ENCODE data around the gene SLC25A27.

Gene SLC25A27

DNA sequence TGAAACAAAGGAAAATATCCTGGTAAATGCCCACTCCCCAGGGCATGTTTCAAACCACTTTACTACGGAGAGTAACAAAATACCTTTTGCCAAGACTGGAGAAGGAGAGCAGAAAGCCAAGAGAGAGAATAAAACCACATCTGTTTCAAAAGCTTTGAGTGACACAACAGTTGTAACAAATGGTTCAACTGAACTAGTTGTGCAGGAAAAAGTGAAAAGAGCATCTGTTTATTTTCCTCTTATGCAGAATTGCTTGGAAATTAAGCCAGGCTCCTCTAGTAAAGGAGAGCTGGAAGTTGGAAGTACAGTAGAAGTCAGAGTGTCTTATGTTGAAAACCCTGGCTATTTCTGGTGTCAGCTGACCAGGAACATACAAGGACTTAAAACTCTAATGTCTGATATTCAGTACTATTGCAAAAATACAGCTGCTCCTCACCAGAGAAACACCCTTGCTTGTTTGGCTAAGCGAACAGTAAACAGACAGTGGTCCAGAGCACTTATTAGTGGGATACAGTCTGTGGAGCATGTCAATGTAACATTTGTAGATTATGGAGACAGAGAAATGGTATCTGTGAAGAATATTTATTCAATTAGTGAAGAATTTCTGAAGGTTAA lies 37.5 kb downstream of the SLC25A27 start:
- no peak for TF ChIP-seq CTCF (IDR thresholded peaks at IDR 0.05)
- no peak overlapping the region for H3K27ac ChIP-seq
- H3K27me3 ChIP-seq (ENCODE audit: control insufficient read depth, insufficient read depth, low read length), result no peaks in the 10 kb centered on the region
- H3K4me1 ChIP-seq, result no peaks in the 10 kb centered on the region
- H2AFZ ChIP-seq, result no peak overlapping the region
- H3K9me3 ChIP-seq (ENCODE audit: control insufficient read depth, low read length), result no peaks in the 10 kb centered on the region
- no peak overlapping the region for H3K4me3 ChIP-seq (ENCODE audit: low read depth, low read length)
- no peak overlapping the region for H3K9ac ChIP-seq
- H3K36me3 ChIP-seq (ENCODE audit: control insufficient read depth, insufficient read depth, low read length), result no peaks in the 10 kb centered on the region
- no peaks in the 10 kb centered on the region for H3K79me2 ChIP-seq
- no peak overlapping the region for H3K4me2 ChIP-seq (ENCODE audit: low read length)

GRCh38 chr6:46690911-46691451 lies 38.2 kb downstream of the SLC25A27 start:
- no peak for TF ChIP-seq CTCF (IDR thresholded peaks at IDR 0.05)
- no peak overlapping the region for H2AFZ ChIP-seq

GRCh38 chr6:46699970-46700369 lies 47.2 kb downstream of the SLC25A27 start:
- Histone ChIP-seq H3K36me3 (ENCODE audit: control insufficient read depth, insufficient read depth, low read length) (no peaks in the 10 kb centered on the region), H3K9ac (no peak overlapping the region), H3K4me3 (ENCODE audit: low read depth, low read length) (no peak overlapping the region), H3K4me2 (ENCODE audit: low read length) (no peak overlapping the region), H3K27me3 (ENCODE audit: control insufficient read depth, insufficient read depth, low read length) (no peaks in the 10 kb centered on the region), H2AFZ (no peak overlapping the region), H3K9me3 (ENCODE audit: control insufficient read depth, low read length) (no peaks in the 10 kb centered on the region), H3K4me1 (peaks cover 6% of the 10 kb centered on the region), H3K27ac (no peak overlapping the region), H3K79me2 (no peaks in the 10 kb centered on the region)
- no peak for TF ChIP-seq CTCF (IDR thresholded peaks at IDR 0.05)

More at GRCh38 chr6:46690911-46691451, 38.2 kb downstream of the SLC25A27 start:
- Histone ChIP-seq H3K79me2 (no peaks in the 10 kb centered on the region), H3K36me3 (ENCODE audit: control insufficient read depth, insufficient read depth, low read length) (no peaks in the 10 kb centered on the region), H3K27ac (no peak overlapping the region), H3K4me2 (ENCODE audit: low read length) (no peak overlapping the region), H3K4me1 (no peaks in the 10 kb centered on the region), H3K4me3 (ENCODE audit: low read depth, low read length) (no peak overlapping the region), H3K9me3 (ENCODE audit: control insufficient read depth, low read length) (no peaks in the 10 kb centered on the region), H3K27me3 (ENCODE audit: control insufficient read depth, insufficient read depth, low read length) (no peaks in the 10 kb centered on the region), H3K9ac (no peak overlapping the region)

- H3K4me3 ChIP-seq (ENCODE audit: low read depth, low read length), result no peak overlapping the region
- no peaks in the 10 kb centered on the region for H3K4me1 ChIP-seq
- H2AFZ ChIP-seq, result no peak overlapping the region
- no peaks in the 10 kb centered on the region for H3K27me3 ChIP-seq (ENCODE audit: control insufficient read depth, insufficient read depth, low read length)
- TF ChIP-seq CTCF (IDR thresholded peaks at IDR 0.05), result peak; percentile 38
- no peaks in the 10 kb centered on the region for H3K79me2 ChIP-seq
- H3K9me3 ChIP-seq (ENCODE audit: control insufficient read depth, low read length), result no peaks in the 10 kb centered on the region
- H3K36me3 ChIP-seq (ENCODE audit: control insufficient read depth, insufficient read depth, low read length), result no peaks in the 10 kb centered on the region
- H3K27ac ChIP-seq, result no peak overlapping the region
- no peak overlapping the region for H3K9ac ChIP-seq
- no peak overlapping the region for H3K4me2 ChIP-seq (ENCODE audit: low read length)
Measured at GRCh38 chr6:46704562-46704961, 51.8 kb downstream of the SLC25A27 start.

DNA sequence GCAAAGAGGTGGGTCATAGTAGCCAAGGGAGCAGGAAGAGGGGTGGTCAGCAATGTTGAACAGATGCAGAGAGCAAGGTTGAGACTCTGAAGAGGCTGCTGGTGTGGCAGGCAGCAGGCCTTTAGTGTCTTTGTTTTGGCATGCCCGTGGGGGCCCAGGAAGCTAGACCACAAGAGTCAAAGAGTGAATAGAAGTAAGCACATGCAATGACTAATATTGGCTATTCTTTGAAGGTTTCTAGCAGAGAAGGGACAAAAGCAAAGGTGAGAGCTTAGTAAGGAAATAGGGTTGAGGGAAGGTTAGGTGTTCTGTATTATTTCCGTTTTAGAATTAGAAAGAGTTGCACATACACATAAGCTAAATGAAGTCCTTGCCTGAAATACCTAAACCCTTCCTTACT lies 53.7 kb downstream of the SLC25A27 start:
- Histone ChIP-seq H3K27me3 (ENCODE audit: control insufficient read depth, insufficient read depth, low read length) (no peaks in the 10 kb centered on the region), H2AFZ (no peak overlapping the region), H3K79me2 (no peaks in the 10 kb centered on the region), H3K36me3 (ENCODE audit: control insufficient read depth, insufficient read depth, low read length) (no peaks in the 10 kb centered on the region), H3K27ac (no peak overlapping the region), H3K9me3 (ENCODE audit: control insufficient read depth, low read length) (no peaks in the 10 kb centered on the region), H3K9ac (no peak overlapping the region), H3K4me3 (ENCODE audit: low read depth, low read length) (no peak overlapping the region), H3K4me1 (no peaks in the 10 kb centered on the region), H3K4me2 (ENCODE audit: low read length) (no peak overlapping the region)
- no peak for TF ChIP-seq CTCF (IDR thresholded peaks at IDR 0.05)

All from parathyroid adenoma (tissue), 2 donors.